Measurements from ENCODE around the gene SOX10.

DNA sequence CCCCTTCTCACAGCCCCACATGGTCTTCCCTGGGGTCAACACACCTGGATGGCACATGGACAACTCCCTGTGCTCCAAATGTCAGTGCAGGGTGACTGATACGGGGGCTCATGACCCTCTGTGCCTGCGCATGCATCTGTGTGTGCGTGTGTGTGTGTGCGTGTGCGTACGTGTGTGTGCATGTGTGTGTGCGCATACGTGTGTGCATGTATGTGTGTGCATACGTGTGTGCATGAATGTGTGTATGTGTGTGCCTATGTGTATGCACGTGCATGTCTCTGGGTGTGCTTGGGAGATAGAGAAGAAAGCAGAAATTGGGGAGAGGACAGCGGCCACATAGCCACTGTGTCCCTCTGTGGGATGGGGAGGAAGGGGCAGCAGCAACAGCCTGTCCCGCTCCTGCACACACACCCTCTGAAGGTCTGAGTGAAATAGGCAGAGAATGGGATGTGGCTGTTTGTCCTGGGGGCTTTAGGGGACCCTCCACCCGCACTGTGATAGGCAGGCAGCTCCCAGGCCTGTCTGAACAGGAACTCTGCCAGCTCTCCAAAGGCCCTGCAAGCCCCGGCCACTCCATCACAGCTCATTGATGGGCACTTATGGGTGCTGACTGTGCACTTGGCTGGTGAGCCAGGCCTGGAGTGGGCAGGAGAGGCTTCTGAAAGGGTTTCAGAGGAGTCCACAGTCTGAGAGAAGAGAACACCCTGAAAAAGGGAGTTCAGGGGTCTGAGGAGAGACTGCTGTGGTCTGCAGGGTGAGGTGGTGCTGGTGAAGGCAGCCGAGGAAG lies 44.2 kb upstream of the SOX10 start:
- TF ChIP-seq, protein P1, sequence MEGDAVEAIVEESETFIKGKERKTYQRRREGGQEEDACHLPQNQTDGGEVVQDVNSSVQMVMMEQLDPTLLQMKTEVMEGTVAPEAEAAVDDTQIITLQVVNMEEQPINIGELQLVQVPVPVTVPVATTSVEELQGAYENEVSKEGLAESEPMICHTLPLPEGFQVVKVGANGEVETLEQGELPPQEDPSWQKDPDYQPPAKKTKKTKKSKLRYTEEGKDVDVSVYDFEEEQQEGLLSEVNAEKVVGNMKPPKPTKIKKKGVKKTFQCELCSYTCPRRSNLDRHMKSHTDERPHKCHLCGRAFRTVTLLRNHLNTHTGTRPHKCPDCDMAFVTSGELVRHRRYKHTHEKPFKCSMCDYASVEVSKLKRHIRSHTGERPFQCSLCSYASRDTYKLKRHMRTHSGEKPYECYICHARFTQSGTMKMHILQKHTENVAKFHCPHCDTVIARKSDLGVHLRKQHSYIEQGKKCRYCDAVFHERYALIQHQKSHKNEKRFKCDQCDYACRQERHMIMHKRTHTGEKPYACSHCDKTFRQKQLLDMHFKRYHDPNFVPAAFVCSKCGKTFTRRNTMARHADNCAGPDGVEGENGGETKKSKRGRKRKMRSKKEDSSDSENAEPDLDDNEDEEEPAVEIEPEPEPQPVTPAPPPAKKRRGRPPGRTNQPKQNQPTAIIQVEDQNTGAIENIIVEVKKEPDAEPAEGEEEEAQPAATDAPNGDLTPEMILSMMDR (IDR thresholded peaks at IDR 0.05; ENCODE audit: poor library complexity, severe bottlenecking), result no peak
- TF ChIP-seq EZH2 (IDR thresholded peaks at IDR 0.05; ENCODE audit: borderline replicate concordance, insufficient read depth, low read length, poor library complexity, severe bottlenecking) (no peak), EP300 (conservative IDR thresholded peaks at IDR 0.05; ENCODE audit: poor library complexity, severe bottlenecking) (no peak)

Data from neural cell (in vitro differentiated cells).